Stimulated activated CD8-positive, alpha-beta memory T cell treated with anti-CD3 and anti-CD28 coated beads, Interleukin-12 subunit alpha, Interleukin-12 subunit beta, amount 100 ng/mL, for 24 hours (primary cell): Measurements from ENCODE around the gene CTU2.
A peak's percentile ranks its signal among the peaks of the same experiment; 100 is the strongest.
"Not testable (repeated sequence)": the region's sequence is repeated elsewhere in the genome, so short reads cannot be mapped to it uniquely, and the experiment has no call there.

Experiments used
- DNase-seq: peaks from one replicate; pipeline ENCODE4 v3.0.0-alpha.2; 2020; ENCODE audit errors: extremely low read depth

Gene CTU2

DNA sequence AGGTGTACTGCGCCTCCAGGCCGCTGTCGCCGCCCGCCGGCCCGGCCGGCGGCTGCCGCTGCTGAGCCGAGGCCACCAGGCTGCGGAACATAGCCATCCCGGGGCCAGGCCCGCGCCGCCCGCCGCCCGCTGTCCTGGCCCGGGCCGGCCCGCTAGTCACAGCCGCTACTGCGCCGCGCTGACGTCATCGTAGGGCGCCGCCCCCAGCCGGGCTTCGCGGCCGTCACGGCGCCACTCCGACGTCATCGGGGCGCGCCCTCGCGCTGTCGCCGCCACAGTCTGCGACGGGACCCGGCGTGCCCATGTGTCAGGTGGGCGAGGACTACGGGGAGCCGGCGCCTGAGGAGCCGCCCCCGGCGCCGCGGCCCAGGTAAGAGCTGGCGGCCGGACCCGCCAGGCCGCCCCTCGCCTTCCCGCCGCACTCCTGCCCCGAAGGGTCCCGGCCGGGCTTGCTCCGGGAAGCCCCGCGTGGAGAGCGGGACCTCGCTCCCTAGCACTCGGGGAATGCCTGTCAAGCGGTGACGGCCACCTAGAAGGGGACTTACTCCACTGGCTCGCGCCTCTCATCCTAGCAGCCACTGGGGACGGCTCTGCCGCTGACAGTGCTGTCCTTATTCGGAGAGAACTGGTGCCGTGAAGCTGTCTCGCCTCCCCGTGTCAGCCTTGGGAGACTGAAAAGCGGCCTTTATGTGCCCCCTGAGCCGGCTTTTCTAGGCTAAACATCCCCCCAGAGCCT lies at the start of gene CTU2, which contains the start of gene RNF166:
Gene CTU2 (plus strand): TSS at position 275 of the 736 bp plus-strand sequence. CDS start 28 bp downstream, at position 303.
Gene RNF166 (minus strand): TSS at position 180 of the 736 bp plus-strand sequence. CDS start 83 bp downstream, at position 97.
- DNase-seq: peak; percentile 89

DNA sequence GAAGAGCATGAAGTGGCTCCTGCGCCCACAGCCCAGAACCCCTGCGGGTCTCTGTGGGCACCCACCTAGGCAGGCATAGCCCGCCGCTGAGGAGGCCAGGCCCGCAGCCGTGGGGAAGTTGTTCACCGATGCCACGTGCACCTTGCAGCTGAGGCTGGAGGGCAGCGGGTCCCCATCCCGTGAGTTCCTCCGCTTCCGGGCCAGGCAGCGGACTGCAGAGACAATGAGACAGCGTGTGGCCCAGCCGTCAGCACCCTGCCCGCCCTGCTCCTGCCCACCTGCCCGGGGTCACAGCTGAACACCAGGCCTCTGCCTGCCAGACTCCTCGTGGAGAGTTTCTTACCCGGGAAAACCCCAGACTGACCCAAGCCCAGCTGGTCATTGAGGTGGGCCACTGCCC lies 48.9 kb upstream of the CTU2 start:
- DNase-seq: no peak

DNA sequence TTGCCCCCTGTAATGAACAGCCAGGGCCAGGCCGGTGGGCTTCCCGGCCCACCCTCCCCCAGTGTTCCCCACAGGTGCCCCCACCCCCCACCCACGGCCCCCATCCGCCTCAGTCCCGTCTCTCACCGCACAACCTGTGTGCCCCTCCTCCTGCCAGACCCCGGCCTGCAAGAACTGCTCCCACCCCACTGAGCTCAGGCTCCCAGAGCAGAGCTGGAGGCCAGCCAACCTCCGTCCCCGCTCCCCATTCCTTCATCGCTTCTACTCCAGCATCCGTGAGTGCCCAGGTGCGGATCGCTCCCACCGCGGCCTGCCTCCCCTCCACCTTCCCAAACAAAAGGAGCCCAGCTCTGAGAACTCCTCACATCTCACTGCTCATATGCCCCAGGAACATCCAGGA lies 47.6 kb upstream of the CTU2 start:
- no peak for DNase-seq

DNA sequence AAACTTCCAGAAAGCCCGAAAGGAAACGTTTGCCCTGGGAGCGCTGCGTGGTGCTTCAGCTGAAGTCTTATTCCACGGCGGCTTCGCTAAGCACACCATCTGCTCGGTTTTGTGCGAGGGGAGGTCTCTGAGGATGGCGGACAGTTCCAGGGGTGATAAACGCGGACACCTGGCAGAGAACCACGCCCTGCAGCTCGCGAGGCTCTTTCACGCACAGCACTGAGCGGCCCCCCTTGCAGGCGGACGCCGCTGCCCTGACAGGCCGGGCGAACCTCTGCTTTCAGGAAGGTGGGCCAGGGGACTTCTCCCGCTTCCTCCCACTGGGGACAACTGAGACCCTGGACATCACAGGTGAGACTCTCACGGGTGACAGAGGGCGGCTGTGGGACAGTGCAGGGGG lies 47.1 kb upstream of the CTU2 start:
- no peak for DNase-seq

DNA sequence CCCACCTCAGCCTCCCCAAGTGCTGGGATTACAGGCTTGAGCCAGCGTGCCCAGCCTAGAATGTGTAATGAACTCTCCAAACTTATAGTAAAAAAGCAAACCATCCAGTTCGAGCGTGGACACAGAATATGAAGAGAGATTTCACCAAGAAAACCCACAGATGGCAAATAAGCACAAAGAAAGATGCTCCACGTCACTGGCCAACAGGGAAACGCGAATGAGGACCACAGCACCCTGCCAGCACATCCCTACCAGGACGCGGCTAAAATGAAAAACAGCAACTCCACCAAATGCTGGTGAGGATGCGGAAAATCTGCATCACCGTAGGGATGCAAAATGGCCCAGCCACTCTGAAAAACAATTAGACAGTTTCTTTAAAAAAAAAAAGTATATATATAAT lies 44.8 kb upstream of the CTU2 start:
- no peak for DNase-seq

DNA sequence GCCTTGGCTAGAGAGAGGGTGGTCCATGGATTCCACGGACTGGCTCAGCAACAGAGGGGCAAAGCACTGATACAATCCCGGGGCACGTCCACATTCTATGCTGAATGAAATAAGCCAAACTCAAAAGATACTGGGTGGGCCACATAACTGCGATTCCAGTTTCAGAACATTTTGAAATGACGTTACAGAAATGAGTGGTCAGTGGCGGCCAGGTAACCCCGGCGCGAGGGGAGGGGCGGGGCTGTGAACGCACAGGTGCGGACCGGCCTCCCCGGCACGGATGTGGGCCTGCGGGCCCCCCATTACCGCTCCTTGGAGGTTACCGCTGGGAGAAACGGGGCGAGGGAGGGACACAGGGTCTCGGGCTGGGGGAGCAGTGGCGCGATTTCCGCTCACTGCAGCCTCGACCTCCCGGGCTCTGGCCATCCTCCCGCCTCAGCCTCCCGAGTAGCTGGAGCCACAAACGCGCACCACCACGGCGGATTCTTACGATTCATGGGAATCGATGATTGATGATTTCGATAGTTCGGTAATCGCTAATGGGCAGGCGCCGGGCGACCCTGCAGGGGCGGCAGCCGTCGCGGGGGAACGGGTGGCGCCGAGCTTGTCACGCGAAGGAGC lies 44.0 kb upstream of the CTU2 start:
- no peak for DNase-seq

DNA sequence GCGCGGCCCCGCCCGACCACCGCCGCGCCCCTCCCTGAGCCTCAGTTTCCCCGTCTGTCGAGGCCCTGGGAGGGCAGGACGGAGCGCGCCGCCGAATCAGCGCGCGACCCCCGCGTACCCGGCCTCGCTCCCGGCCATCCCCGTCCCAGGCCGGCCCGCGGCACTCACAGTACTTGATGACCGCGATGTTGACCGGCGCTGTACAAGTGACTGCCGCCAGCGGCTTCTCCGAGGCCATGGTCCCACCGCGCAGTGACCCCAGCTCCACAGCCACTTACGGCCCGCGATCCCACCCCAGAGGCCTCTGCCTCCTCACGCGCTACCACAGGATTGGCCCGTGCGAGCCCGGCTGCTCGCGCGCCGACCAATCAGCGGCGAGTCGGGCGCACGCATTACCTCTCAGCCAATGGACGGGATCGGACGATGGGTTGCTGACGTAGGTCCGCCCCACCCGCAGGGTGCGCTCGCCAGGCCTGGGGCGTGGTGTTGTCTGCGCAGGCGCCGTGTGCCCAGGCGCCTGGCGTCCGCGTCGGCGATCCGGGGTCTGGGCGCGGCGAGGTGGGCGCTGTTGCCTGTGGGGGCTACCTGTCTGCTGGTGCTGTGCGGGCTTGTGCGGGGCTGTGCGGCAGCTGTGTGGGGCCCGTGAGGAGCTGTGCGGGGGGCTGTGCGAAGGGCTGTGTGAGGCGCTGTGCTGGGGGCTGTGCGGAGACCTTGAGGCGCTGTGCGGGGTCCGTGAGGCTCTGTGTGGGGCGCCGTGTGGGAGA lies 43.3 kb upstream of the CTU2 start, which contains the start of gene MVD:
Gene MVD (minus strand): TSS at position 249 of the 764 bp plus-strand sequence. CDS start 11 bp downstream, at position 238.
- DNase-seq: peak; percentile 87

DNA sequence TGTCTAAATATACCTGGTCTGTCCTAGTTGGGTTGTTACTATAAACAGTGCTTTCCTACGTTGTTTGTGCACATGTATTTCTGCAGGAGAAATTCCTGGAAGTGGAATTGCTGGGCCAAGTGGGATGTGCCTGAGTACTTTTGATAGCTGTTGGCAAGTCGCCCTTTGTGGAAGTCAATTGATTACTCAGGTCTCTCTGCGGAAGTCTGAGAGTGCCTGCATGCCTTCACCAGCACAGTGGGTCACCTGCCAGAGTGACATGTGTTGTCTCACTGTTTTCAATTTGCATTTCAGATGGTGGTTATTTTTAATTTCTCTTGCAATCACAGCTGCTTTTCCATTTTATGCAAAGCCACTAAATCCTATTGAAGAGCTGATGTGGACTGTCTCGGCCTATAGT lies 41.2 kb upstream of the CTU2 start:
- DNase-seq: no peak

DNA sequence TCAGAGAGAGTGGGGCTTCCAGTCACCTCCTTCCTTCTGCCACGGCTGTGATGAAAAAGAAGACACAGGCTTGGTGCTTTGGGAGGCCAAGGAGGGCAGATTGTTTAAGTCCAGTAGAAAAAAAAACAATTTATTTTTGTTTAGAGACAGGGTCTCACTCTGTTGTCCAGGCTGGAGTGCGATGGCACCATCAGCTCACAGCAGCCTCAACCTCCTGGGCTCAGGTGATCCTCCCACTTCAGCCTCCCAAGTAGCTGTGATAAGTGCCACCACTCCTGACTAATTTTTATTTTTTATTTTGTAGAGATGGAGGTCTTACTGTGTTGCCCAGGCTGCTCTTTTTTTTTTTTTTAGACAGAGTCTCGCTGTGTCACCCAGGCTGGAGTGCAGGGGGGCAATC lies 40.7 kb upstream of the CTU2 start:
- no peak for DNase-seq

DNA sequence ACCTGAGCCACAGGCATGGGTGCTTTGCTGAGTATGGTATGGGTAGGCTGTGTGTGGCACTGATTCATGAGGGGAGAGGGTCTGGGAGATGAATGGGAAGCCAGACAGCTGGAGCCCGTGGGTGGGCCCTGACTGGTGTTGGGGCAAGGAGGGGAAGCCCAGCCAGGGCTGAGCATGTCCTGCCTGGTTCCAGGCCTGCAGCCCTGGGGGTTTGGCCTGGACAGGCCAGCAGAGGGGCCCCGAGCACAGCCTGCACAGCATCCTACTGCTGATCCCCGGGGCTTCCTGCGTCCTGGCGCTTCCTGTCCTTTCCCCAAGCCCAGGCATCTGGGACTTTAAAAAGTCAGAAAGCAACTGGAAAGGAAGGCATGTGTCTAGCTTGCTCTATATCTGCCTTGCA lies 38.8 kb upstream of the CTU2 start:
- DNase-seq: no peak

DNA sequence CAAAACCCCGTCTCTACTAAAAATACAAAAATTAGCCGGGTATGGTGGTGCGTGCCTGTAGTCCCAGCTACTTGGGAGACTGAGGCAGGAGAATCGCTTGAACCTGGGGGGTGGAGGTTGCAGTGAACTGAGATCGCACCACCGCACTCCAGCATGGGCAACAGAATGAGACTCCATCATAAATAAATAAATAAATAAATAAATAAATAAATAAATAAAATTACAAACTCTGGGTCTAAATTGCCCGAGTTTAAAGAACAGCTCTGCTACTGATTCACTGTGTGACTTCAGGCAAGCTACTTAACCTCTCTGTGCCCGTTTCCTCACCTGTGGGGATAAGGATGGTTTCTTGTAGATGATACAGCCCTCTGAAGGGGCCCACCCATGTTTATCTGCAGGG lies 36.8 kb upstream of the CTU2 start:
- not testable (repeated sequence) for DNase-seq

DNA sequence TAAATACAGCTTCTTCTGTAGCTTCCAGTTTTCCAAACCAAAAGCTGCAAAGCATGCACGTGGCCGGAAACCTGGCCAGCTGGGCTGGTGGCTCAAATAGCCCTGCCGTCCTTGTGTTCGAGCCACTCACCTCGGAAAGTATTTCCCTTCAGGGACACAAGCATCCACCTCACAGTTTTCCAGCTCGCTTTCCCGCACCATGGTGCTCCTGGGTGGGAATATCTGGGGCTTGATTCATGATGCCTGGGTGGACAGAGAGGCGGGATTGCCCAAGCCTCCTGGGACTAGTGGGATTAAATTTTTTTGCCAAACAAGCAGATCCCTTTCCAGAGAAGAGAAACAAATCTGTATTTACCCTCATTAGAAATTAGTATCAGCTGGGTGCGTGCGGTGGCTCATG lies 36.3 kb upstream of the CTU2 start:
- DNase-seq: no peak

DNA sequence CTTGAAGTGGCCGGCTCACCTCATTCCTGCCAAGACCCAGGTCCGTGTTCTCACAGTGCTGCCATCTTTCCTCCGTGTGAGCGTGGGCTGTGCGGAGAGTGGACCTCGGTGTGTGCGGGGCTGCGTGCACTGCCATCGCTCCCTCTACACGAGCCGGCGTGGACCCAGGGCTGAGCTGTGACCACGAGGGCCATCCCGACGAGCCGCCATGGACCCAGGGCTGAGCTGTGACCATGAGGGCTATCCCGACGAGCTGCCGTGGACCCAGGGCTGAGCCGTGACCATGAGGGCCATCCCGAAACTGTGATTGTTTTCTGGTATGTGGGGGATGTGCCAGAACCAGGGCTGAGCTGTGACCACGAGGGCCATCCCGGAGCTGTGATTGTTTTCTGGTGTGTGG lies 34.5 kb upstream of the CTU2 start:
- no peak for DNase-seq

DNA sequence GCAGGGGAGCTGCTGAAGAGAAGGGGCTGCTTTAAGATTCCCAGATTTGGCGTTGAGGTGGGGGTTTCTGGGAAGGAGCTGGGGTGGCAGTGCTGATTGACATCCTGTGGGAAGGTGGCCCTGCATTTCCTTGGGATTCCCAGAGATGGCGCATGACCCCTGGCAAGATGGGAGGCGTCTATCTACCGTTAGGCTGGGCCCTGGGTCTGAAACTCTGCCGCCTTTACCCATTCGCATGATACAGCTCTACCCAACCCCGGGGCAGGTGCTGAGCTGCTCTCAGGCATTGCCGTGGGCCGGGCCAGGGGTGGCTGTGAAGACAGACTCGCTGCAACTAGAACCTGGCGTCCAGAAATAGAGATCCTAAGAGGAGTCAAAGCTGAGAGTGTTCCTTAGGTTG lies 33.5 kb upstream of the CTU2 start:
- DNase-seq: no peak

DNA sequence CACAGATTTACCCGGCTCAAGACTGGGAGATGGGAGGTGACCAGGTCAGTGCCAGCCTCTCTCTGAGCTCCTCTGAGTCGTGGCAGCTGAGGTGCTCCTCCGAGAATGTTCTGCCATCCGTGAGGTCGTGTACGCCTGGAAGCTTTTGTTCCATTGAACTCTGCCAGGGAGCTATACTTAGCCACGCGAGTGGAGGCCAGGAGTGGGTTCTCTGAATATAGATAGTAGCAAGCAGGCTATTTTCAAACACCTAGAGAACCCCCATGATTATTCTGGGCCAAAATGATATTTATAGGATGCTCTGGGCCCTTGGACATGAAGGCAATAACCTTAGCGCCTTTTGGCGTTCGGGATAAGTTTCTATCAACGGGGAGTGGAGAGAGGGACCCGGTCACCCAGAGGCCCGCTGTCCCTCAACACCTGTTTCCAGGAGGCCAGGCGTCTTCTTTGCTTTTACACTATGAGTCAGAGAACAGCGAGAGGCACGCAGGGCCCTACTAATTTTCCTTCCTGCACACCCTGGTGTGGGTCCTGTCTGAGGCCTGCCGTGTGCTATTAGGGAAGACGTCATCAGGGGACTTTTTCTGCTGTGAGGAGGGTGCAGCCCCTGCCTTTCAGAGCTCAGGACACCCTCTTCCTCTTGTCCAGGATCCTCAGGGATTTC lies 32.5 kb upstream of the CTU2 start:
- no peak for DNase-seq

DNA sequence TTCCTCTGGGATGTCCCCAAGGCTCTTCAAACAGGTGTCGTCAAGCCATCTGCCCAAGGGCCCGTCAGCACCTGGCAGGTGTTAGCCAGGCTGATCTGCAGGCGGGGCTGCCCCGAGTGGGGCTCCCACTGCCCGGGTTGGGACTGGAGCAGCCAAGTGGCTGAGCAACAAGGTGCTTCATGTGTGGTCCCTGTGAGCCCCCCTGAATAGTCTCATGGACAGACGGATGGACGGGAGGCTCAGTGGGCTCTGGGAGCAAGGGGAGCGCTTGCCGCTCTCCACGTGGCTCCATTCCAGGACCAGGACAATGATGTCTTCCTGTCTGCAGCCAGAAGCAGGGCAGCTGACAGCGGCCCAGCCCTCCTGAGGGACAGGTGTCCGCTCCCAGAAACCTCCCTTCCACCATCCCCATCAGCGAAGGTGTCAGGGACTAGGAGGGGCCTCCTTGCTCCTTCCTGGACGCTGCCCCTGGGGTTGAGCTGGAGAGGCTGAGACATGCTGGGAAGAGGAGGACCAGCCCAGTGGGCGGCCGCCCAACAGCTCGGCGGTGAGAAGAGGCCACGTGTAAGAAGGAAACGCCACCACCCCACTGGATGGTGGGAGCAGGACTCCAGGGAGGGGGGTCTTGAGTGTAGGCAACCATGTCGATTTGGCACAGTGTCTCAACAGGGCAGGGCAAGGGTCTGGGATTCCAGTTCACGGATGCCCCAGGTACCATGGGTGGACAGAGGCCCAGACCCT lies 29.6 kb upstream of the CTU2 start:
- DNase-seq: no peak

DNA sequence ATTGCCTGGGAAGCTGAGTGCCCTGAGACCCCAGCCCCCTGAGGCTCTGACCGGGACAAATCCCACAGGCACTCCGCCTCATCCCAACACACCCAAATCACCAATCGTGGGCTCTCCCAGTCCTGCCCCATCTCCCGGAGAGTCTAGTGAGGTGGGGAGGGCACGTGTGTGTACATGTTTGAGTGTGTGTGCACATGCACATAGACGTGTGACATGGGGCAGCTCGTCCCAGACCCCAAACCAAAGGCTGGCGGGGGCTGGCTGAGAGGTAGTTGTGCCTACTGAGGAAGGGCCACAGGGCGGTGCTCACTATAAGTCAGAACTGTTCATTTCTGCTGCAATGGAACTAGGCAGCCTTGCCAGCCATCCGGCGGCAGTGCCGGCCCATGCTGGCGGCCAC lies 28.6 kb upstream of the CTU2 start:
- DNase-seq: no peak

DNA sequence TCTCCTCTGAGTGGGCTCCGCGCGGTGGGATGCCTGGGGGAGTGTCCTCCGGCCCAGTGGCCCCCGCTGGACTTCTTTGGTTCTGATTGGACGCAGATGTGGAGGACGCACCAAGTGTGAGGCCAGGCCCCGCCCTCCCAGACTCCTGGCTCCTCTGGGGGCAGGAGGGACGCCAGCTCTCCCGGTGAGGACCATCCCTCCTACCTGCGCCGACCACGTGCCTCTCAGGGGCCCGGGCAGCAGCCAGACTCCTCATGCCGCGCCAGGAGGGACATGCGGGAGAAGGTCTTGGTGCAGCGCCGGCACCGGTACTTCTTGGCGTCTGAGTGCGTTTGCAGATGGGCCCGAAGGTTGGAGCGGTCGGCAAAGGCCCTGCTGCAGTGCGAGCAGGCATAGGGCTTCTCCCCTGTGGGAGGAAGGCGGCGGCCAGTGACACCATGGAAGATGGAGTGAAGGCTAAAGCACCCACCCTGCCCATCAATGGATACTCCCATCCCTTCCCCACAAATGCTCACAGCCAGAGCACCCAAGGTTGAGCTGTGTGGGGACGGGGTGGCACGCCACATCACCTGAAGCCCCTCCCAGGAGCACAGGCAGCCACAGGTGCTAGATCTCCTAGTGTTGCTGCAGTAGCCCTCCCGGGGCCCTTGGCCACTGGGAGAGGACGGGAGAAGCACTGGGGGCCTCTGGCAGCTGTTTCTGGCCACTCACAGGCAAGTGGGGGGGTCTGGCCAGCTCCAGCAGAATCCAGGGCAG lies 27.9 kb upstream of the CTU2 start:
- DNase-seq: no peak

DNA sequence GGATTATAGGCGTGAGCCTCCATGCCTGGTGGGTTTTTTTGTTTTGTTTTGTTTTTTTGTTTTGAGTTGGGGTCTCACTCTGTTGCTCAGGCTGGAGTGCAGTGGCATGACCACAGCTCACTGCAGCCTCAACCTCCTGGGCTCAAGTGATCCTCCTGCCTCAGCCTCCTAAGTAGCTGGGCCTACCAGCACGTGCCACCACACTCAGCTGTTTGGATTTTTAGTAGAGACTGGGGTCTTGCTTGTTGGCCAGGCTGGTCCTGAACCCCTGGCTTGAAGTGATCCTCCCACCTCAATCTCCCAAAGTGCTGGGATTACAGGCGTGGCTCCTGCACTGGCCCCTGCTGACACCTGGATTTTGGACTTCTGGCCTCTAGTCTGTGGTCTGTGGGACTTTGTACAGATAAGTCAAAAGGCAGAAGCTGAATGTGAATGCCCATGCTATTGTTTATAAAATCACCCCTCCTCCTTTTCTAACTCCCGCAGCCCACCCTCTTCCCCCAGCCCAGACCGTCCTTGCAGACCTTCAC lies 25.7 kb upstream of the CTU2 start:
- DNase-seq: no peak

DNA sequence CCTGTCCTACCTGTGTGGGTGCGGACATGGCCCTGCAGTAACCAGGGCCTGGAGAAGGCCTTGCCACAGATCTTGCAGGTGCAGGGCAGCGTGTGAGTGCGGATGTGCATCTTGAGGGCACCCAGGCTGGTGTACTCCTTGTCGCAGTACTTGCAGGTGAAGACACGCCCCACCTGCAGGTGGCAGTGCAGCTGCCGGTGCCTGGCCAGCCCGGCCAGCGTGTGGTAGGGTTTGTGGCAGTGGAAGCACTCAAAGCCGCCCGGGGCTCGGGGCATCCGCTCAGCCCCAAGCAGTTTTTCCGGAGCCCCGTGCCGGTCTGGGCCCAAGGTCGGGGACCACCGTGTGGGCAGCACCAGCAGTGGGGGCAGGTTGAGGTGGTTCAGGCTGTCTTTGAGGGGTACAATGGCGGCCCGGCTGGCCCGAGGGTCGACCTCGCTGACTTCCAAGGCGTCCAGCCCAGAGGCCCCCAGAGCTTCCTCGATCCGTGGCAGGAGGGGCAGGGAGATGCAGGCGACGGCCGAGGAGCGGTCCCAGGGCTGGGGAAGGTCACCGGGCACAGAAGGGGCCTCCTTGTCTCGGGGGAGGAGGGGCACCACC lies 25.1 kb upstream of the CTU2 start:
- no peak for DNase-seq
